Erythroblast (primary cell): ENCODE results near the gene CDC14A.

ENCODE experiments used
- GATA1 ChIP-seq: IDR thresholded peaks from 2 replicates; pipeline ENCODE4 v1.6.1; 2011; ENCODE audit warnings: low read depth, mild to moderate bottlenecking, control low read depth, low read length, moderate library complexity
- POLR2A ChIP-seq: IDR thresholded peaks from 2 replicates; pipeline ENCODE4 v1.6.1; 2011; ENCODE audit warnings: mild to moderate bottlenecking, low read length

GRCh38 chr1:100497796-100498195 is 145.5 kb downstream of the CDC14A start:
- no peak for TF ChIP-seq POLR2A
- no peak for TF ChIP-seq GATA1
